Stimulated activated CD8-positive, alpha-beta memory T cell treated with anti-CD3 and anti-CD28 coated beads, Interleukin-15, amount 100 ng/mL, for 24 hours (primary cell): ENCODE measurements around the gene COL23A1.
"Not testable (repeated sequence)": the region's sequence is repeated elsewhere in the genome, so short reads cannot be mapped to it uniquely, and the experiment has no call there.

Experiments used
- DNase-seq: peaks from one replicate; pipeline ENCODE4 v3.0.0-alpha.2; 2020; ENCODE audit warnings: low read depth

COL23A1 gene

GRCh38 chr5:178378527-178379484 lies 211.4 kb downstream of the COL23A1 start:
- no peak for DNase-seq

GRCh38 chr5:178377583-178378270 lies 212.5 kb downstream of the COL23A1 start:
- no peak for DNase-seq

- DNase-seq = no peak
Observed at GRCh38 chr5:178376921-178377582, 213.1 kb downstream of the COL23A1 start.

GRCh38 chr5:178375348-178375747 lies 214.8 kb downstream of the COL23A1 start:
- no peak for DNase-seq

- DNase-seq = no peak
Observed at GRCh38 chr5:178373711-178374110, 216.5 kb downstream of the COL23A1 start.

- no peak for DNase-seq
Observed at GRCh38 chr5:178372142-178372571, 218.0 kb downstream of the COL23A1 start.

- DNase-seq = no peak
Observed at GRCh38 chr5:178371362-178372111, 218.7 kb downstream of the COL23A1 start.

- no peak for DNase-seq
Observed at GRCh38 chr5:178370102-178370501, 220.1 kb downstream of the COL23A1 start.

- not testable (repeated sequence) for DNase-seq
Observed at GRCh38 chr5:178369469-178369868, 220.7 kb downstream of the COL23A1 start.

GRCh38 chr5:178368716-178369300 lies 221.4 kb downstream of the COL23A1 start:
- no peak for DNase-seq

- no peak for DNase-seq
Observed at GRCh38 chr5:178368274-178368673, 221.9 kb downstream of the COL23A1 start.

GRCh38 chr5:178367736-178368120 lies 222.5 kb downstream of the COL23A1 start:
- DNase-seq = no peak

- no peak for DNase-seq
Observed at GRCh38 chr5:178366998-178367735, 223.0 kb downstream of the COL23A1 start.

GRCh38 chr5:178365501-178366440 lies 224.4 kb downstream of the COL23A1 start:
- no peak for DNase-seq

- no peak for DNase-seq
Observed at GRCh38 chr5:178364326-178364675, 225.9 kb downstream of the COL23A1 start.

GRCh38 chr5:178363501-178364325 lies 226.5 kb downstream of the COL23A1 start:
- no peak for DNase-seq

- no peak for DNase-seq
Observed at GRCh38 chr5:178361657-178362445, 228.3 kb downstream of the COL23A1 start.

GRCh38 chr5:178360926-178361235 lies 229.3 kb downstream of the COL23A1 start:
- no peak for DNase-seq
